Measurements from ENCODE around the gene UBQLN4.
"Not testable (repeated sequence)": the region's sequence is repeated elsewhere in the genome, so short reads cannot be mapped to it uniquely, and the experiment has no call there.

The UBQLN4 gene

DNA sequence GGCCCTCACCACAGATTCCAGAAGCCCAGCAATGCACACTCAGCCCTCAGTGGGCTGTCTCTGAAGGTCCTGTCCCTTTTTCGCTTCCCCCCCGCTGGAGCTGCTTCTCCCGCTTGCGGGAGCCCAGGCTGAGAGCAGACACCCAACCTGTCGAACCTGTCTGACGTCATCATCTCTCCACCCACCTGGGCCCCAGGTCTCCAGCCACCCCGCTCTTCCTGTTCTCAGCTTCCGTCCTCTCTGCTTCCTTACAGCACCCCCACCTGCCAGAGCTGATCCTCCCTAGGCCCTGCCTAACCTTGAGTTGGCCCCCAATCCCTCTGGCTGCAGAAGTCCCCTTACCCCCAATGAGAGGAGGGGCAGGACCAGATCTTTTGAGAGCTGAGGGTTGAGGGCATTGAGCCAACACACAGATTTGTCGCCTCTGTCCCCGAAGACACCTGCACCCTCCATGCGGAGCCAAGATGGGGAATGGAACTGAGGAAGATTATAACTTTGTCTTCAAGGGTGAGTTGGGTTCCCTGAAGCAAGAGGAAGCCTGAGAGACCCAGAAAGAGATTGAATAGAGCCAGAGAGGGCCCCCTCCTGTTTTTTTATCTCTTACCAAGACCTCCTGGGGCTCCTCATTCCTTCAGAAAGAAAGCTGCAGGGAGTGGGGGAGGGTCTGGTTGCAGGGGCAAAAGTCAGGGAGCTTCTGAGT lies 7.5 kb upstream of the UBQLN4 start, which contains the start of gene RAB25:
Gene RAB25, plus strand, starts transcription at position 224 of the 700 bp plus-strand sequence. Its CDS starts 241 bp downstream, at position 465.
- DNase-seq (ENCODE audit: low read depth): no peak

DNA sequence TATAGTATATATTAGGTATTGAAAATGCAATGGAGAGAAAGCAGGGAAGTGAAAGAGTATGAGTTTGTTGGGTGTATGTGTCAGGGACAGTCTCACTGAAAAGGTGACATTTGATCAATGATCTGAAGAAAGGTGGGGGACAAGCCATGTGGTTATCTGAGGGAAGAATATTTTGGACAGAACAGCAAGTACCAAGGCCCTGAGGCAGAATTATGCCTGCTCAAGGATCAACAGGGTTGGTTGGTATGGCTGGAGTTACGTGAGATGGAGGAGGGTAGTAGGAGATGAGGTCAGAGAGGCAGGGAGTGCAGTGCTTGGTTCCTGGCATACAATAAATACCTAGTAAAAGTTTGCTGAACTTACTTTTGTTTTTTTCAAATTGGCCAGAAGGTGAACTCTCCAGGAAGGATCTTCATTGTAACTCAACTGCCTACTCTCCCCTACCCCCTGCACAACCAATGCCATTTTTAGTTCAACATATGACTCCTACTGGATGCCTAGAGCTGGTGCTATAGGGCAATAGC lies 2.8 kb upstream of the UBQLN4 start:
- DNase-seq (ENCODE audit: low read depth): no peak

DNA sequence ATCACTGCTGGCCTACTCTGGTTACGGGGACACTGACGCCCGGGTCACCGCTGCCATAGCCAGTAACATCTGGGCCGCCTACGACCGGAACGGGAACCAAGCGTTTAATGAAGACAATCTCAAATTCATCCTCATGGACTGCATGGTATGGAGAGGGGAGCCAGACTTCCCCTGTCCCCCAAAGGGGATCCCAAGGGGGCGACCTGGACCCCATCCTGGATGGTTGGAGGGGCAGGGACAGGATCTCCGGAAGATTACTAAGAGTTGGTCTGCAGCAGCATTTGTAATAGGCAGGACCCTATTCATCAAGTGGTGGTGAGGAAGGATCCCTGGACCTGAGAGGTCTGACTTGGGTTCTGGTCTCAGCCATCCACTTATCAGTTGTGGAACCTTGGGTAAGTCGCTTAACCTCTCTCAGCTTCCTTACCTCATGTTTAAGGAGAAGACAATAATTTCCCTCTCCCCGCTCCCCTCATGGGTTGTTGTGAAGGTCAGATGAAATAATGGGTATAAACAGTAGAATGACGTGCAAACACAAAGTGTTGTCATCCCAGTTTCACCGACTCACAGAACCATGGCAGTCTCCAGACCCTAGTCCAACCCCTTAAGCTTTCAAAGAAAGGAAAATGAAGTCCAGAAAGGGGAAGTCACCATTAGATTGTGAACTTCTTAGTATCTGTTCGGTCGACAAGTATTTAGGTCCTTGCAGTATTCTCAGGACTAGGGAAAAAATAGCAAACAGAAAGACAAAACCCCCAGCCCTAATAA lies 1.9 kb upstream of the UBQLN4 start:
- DNase-seq (ENCODE audit: low read depth): no peak

DNA sequence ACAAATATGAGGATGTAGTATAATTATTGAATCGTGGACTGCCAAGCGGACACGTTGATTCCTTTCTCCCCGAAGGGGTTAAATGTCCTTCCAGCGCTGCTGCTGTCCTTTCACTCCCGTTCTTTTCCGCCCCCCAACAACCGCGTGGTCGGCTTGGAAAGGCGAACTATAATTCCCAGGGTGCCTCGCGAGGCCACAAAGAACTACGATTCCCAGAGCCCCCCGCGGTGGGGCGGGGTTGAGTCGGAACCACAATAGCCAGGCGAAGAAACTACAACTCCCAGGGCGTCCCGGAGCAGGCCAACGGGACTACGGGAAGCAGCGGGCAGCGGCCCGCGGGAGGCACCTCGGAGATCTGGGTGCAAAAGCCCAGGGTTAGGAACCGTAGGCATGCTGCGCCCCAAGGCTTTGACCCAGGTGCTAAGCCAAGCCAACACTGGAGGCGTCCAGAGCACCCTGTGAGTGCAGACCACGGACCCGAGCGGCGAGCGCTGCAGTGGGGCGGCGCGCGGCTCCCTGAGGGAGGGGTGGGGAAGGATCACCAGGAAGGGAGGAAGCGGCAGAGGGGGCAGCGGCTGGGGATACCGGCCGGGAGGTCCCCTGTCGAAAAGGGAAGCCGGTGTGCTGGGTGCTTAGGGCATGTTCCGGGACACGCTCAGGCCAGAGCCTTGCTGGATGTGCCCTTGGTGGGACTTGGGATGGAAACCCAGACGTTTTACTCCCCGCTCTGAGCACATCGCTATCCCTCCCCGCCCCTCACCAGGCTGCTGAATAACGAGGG lies 1.1 kb upstream of the UBQLN4 start, which contains the start of gene LAMTOR2:
Gene LAMTOR2, plus strand, starts transcription at position 283 of the 781 bp plus-strand sequence. Its CDS starts 108 bp downstream, at position 391.
- DNase-seq (ENCODE audit: low read depth): peak; percentile 94

DNA sequence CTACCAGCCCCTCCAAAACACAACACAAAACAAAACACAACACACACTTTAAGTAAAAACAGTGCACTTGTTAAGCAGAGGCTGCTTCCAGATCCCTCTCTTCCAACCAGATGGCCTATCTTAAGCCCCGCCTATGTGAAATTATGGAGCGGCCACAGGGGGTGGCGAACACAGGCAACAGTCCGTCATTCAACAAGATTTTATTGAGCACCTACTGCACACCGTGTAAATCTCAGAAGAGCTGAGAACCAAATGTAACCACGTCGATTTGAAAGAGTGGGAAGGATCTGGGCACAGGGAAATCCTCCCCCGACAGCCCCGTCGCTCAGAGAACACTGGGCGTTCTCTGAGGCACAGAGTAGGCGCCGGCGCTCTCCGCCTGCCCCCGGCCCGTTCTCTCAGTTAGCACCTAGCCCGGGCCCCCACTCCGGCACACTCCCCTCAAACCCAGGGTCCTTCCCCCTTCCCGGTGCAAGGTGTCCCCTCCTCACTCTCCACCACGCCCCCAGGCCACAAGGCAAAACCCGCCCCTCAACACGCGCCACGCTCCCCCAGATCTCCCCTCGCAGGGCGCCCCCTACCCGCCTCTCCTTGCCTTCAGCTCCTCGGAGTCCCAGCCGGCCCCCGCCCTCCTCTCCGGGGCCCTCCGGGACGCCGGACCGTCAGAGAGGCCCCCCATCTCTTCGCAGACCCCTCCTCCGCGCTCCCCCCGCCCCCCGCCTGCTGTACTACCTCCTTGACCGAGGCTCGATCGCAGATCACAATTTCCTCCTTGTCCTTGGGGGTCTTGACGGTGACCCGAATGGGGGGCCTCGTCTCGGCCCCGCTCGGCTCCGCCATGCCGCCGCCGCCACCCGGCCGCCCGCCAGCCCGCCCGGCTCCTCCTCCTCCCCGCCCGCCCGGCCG lies 483 bp downstream of the UBQLN4 start:
- peak; percentile 58 for DNase-seq (ENCODE audit: low read depth)

DNA sequence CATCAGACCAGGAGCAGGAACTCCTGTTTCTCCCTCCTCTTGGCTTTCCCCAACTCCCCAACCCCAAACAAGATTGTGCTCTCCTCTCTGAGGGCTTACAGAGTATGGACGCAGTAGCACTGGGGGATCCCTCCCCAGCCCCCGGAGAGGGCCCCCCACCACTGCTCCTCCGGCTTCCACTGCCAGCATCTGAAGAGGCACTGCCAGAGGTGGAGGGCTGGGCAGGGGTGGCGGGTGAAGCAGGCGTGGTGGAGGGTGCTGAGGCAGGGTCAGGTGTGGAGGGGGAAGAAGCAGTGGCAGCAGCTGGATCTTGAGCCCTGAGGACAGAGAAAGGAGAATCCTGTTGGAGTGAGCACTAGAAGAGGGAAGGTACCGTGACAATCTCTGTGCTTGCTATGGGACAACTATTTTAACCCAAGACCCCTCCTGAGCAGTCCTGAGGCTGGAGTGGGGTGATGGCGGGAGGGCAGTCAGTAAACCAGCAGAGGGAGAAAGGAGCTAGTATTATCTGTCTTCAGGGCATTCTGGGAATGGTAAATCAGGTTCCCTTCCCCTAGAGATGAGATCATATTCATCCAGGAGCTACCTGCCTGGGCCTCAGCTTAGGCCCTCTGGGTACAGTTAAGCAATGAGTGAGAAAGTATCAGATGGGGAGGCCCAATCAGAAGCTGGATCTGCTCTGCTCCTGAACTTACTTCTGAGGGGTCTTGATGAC lies 2.4 kb downstream of the UBQLN4 start:
- no peak for DNase-seq (ENCODE audit: low read depth)

DNA sequence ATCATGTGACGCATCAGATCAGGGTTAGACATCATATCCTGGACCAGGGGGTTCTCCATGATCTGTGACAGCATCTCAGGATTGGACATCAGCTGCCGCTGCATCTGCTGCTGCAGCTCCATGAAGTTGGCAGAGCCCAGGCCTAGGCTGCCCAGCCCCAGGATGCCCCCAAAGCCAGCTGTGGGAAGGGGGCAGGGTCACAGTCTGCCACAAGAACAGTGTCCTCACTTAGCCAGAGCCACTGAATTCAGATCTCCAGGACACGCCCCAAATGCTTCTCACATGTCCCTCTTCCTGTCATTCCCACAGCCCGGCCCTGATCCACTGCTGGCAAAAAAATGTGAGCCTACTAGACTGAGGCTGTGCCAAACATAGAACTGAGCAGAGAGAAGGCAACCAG lies 3.2 kb downstream of the UBQLN4 start:
- DNase-seq (ENCODE audit: low read depth): no peak

DNA sequence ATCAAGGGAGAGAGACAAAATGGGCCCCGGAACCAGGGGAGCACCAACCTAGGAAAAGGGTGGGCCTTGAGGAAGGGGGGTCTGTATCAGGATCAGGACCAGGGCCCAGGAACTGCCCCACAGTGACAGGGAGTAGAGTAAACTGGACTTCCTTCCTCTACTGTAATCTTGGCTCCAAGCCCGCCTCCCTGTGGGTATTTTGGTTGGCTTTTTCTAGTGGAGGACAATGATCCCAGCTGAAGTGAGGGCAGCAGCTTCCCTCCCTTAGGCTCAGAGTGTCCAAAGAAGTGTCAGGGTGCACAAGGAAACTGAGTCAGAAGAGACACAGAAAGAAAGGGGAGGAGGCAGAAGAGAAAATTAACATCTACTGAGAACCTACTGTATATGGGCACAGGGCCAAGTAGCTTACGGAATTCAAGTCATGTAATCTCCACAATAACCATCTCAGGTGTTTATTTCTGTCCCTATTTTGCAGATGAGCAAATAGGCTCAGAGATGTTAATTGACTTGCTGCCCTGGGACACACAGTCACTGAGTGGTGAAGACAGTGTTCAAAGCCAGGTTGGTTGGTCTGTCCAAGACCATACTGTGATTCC lies 4.8 kb downstream of the UBQLN4 start:
- no peak for DNase-seq (ENCODE audit: low read depth)

DNA sequence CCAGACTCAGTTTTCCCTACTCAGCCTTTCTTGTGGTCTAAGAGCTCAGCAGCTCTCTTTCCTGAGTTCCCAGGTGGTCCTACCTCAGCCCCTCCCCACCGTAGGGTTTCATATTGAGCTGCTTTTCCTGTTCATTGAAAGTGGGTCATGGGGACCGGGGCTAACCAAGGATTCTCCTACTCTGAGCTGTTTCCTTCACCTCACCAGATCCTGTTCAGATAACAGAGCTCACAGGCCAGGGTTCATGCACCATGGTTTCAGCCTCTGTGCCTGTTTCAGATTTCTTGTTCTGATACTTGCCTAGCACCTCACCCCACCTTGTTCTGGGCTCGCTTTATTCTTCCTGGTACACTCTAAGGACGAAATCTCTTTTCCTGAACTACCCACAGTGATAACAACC lies 8.5 kb downstream of the UBQLN4 start:
- DNase-seq (ENCODE audit: low read depth): no peak

DNA sequence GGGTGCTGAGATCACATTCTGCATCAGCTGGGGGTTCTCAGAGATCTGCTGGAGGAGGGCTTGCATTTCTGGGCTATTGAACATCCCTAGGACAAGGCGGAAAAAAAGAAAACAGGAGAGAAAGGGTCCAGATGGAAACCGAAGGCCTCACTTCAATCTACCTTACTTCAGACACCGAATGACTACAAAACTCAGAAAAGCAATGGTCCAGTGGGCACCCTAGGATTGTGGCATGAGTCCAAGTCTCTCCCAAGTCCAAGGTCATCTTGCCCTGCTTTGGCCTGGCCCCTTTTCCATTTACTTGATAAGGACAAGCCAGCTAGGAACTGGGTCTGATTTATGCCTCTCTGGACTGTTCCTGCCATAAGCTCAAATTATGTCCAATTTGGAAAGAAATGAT lies 10.8 kb downstream of the UBQLN4 start:
- DNase-seq (ENCODE audit: low read depth): no peak

DNA sequence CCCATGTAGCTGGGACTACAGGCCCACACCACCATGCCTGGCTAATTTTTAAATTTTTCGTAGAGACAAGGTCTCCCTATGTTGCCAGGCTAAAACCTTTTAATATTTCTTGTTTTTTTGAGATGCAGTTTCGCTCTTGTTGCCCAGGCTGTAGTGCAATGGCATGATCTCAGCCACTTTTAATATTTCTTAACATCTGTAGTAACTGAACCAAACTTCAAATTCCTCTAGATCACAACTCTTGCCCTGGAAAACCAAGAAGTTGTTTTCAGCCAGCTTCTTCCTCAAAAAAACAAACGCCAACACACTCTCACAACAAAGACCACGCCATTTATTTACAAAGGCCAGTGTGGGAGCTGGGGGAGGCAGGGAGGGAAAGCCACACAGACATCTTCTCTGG lies 18.6 kb downstream of the UBQLN4 start:
- not testable (repeated sequence) for DNase-seq (ENCODE audit: low read depth)

DNA sequence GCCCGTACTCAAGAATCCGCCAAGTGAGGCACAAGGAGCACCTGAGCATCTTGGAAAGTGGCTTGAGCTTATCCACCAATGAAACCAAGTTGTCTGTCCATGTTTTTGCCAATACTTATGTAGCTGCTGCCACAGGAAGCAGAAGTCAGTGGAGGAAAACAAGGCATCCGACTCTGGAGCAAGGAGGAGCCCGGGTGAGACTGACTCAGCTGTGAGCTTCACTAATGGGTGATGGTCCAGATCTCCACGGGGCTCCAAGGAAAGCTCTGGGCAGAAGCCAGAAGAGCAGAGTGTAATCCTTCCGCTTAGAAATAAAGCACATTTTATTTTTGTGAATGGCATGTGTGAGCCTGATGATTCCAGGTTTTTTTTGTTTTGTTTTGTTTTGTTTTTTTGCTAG lies 20.6 kb downstream of the UBQLN4 start:
- no peak for DNase-seq (ENCODE audit: low read depth)

DNA sequence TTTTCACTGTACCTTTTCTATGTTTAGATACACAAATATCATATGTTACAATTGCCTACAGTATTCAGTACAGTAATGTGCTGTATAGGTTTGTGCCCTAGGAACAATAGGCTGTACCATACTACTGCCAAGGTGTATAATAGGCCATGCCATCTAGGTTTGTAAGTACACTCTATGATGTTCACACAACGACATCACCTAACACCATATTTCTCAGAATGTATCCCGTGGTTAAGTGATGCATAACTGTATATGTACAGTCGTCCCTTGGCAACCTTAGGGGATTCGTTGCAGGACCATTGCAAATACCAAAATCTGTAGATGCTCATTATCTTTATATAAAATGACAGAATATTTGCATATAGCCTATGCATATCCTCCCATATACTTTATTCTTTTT lies 27.0 kb downstream of the UBQLN4 start:
- no peak for DNase-seq (ENCODE audit: low read depth)

DNA sequence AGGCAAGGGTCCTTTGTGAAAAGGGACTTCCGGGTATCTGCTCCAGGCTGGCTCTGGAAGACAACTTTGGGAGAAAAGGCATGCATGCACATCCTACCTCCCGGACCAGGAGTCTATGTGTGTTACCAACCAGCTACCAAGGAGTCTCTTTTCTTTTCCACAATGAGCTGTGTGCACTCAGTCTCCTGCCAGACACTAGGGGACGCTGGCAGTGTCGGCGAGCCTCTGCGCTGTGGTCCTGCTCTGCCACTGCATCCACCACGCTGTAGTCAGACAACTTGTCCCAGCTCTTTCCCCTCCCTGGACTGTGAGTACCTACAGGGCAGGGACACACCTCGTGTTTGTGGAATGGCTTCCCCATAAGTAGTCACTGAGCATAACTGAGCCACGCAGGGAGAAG lies 27.7 kb downstream of the UBQLN4 start:
- DNase-seq (ENCODE audit: low read depth): no peak

DNA sequence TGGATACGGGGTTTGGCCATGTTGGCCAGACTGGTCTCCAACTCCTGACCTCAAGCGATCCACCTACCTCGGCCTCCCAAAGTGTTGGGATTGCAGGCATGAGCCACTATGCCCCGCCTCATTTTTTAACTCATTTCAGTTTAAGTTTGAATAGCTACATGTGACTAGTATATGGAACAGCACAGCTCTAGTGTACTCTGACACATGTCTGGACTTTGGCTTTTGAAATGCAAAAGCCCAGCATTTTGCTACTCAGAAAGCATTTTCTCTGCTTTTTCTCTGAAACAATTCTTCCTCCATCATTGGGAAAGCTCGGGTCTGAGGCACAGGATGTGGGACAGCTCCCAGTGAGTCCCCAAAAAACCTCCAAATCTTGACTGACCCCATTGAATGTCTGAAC lies 28.8 kb downstream of the UBQLN4 start:
- DNase-seq (ENCODE audit: low read depth): no peak

DNA sequence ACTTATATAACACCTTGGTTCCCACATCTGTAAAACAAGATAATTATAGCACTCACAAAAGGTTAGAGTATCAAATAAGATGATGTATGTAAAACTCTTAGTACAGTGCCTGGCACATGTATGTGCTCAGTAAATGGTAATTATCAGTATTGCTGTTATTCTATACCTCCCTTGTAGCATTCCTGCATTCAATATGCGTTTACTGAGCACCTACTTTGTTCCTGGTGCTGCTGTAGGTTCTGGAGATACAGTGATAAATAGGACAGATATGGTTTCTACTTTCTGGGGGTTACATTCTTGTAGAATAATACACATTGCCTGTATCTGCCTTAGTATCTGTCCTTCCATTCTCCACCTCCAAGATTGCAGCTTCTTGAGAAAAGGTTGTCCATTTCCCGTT lies 31.6 kb downstream of the UBQLN4 start:
- DNase-seq (ENCODE audit: low read depth): no peak

DNA sequence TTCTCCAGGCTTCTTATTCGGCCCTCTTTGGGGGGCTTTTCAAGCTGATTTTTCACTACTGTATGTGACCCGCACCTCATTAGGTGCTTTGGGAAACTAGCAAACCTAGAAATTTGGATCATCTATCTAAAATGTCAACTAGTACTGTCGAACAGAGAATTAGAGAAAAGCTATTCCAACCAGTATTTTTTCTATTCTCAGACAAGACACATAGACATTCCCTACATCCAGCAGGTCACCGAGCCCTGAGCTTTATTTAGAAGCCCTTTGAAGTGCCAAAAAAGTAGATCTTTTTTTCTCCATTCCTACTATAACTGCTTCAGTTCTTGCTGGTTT lies 32.5 kb downstream of the UBQLN4 start:
- no peak for DNase-seq (ENCODE audit: low read depth)

DNA sequence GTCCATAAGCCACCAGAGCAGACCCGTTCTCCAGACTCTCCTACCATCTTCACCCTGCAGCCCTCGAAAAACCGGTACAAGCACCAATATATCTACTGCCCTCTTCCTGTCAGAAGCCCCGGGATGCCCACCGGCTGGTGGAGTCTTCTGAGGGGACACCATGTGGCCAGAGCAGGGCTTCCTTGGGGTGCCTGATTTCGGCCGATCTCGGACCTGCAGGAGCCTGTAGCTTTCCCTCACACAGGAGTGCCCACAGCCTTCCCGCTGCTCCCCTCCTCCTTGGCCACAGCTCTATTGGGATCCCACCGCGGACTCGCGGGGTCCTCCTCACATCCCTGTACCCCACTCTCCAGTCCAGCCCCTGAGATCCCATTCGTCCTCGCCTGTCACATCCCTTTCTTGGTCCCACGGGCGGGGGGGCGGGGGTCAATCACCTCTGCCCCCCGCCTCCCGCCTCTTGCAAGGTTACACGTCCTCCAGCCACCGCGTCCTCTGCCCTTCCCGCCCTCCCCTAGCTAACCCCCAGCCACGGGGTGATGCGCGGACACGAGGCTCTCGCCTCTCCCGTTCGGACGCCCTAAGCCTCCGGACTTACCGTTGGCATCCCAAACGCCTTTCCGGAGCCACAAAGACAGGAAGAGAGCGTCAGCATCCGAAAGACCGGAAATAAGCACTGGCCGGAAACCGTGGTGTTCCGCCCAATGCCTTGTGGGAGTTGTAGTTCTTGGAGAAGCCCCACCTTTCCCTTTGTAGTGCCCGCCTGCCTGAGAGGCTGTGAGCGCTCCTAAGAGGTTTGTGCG lies 33.1 kb downstream of the UBQLN4 start, which contains the start of gene SSR2:
Gene SSR2, minus strand, starts transcription at position 659 of the 800 bp plus-strand sequence. CDS start 784 bp downstream, outside the sequence.
- DNase-seq (ENCODE audit: low read depth): peak; percentile 68

DNA sequence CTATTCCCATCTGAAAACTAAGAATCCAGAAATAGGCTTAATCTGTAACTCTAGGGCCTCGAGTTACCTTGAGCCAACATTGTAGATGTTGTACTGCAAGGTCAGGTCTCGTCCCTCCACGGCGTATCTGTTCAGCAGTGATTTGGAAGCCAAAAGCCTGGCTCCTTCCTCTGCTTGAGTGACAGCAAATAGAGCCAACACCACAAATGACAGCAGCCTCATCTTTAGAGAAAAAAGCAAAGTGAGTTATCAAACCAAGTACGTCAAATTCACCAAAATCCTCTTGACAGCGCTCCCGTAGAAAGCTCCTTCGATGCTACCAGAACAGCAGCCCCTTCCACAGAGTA lies 33.7 kb downstream of the UBQLN4 start:
- no peak for DNase-seq (ENCODE audit: low read depth)

DNA sequence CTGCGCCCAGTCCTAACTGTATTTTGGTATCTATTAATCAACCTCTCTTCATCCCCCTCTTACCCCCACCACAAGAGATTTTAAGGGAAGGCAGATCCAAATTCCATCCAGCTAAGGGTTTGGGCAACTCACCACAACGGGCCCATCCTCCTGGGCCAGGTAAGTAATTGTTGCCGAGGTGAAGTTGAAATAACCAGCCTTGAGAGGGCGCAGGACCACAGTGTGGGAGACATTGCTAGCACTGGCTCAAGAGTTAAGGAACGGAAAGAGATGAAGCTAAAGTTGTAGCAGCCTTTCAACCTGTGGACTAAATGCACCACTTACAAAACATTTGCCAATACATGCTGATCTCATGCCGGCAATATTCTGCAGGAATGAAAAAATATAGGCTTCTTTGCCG lies 38.8 kb downstream of the UBQLN4 start:
- no peak for DNase-seq (ENCODE audit: low read depth)
